ENCODE data around the gene CYP4F3.

Gene CYP4F3

DNA sequence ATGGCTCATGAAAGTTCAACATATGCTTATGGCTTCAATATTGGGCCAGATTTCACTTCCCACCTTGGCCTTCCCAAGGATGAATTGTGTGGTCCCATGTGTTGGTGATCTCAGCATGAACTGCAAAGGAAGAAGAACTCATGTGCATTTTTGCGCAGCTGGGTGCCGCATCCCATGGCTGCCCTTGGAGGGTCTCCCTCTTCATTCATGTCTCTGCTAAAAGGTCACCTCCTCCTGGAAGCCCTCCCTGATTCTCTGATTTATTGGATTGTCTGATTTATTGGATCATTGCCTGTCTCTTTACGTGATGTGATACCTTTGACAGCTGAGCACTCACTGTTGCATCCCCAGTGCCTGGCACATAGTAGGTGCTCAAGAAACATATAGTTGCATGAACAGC is 27.4 kb upstream of the CYP4F3 start:
- TF ChIP-seq, protein P1, sequence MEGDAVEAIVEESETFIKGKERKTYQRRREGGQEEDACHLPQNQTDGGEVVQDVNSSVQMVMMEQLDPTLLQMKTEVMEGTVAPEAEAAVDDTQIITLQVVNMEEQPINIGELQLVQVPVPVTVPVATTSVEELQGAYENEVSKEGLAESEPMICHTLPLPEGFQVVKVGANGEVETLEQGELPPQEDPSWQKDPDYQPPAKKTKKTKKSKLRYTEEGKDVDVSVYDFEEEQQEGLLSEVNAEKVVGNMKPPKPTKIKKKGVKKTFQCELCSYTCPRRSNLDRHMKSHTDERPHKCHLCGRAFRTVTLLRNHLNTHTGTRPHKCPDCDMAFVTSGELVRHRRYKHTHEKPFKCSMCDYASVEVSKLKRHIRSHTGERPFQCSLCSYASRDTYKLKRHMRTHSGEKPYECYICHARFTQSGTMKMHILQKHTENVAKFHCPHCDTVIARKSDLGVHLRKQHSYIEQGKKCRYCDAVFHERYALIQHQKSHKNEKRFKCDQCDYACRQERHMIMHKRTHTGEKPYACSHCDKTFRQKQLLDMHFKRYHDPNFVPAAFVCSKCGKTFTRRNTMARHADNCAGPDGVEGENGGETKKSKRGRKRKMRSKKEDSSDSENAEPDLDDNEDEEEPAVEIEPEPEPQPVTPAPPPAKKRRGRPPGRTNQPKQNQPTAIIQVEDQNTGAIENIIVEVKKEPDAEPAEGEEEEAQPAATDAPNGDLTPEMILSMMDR (IDR thresholded peaks at IDR 0.05; ENCODE audit: low read depth, low read length), result no peak
- H3K4me3 ChIP-seq (ENCODE audit: low read depth, low read length), result no peak overlapping the region
- in situ Hi-C loops (cut with HindIII; ENCODE audit: low sequenced_read_pairs), result no loop called here
- no peak for DNase-seq (ENCODE audit: low read depth, low spot score)

DNA sequence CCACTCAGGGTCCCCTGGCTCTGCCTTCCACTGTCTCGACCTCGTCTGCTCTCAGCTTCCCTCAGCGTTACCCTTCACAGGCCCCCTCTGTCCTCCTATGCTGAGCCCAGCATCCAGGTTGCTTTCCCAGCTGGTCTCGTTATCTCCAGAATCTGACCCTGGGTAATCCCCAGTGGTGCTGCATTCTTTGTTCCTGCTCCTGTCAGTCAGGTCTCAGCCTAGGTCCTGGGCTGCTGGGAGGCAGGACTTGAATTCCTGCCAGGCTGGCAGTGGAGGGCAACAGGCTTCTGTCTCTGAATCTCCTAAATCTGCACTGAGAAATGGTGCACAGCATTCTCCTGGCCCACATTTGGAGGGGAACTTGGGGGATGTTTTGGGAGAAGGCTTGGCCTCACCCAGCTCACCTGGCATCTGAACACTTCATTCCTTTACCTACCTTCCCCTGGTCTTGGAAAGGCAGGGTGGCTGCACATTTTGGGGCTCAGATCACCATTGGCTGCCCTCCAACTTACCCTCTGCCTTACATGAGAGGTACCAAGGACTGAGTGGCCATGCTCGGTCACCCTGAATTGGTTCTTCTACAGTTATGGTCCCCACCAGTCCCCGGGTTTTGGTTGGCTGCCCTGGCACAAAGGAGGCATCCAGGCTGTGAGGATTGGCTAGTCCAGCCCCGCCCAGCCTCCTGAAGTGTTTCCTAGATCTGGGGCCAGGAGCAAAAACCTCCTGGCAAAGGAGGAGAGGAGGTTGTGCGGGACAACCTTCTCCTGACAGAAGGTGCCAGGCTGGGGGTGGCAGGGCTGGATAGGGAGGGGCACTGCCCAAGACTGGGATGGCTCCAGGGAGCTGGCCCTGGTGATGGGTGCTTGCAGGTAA is 26.0 kb upstream of the CYP4F3 start, which contains the start of gene CYP4F8:
TSS of gene CYP4F8 (plus strand) at position 712 of the 873 bp plus-strand sequence. CDS start 399 bp downstream, outside the sequence.
- DNase-seq (ENCODE audit: low read depth, low spot score), result no peak
- no peak within 1 kb of the TSS for H3K4me3 ChIP-seq (ENCODE audit: low read depth, low read length)
- TF ChIP-seq, protein P1 (IDR thresholded peaks at IDR 0.05; ENCODE audit: low read depth, low read length), result no peak
- in situ Hi-C loops (cut with HindIII; ENCODE audit: low sequenced_read_pairs), result no loop called here

DNA sequence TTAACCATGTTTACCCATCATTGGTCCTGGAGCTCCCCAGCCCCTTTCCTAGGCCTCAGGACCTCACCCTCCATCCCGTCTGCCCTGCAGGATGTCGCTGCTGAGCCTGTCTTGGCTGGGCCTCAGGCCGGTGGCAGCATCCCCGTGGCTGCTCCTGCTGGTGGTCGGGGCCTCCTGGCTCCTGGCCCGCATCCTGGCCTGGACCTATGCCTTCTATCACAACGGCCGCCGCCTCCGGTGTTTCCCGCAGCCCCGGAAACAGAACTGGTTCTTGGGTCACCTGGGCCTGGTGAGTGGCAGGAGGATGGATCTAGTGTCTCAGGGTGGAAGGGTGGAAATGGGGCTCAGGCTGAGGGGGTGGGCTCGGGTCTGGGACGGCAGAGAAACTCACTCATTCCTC is 25.2 kb upstream of the CYP4F3 start:
- in situ Hi-C loops (cut with HindIII; ENCODE audit: low sequenced_read_pairs), result no loop called here

DNA sequence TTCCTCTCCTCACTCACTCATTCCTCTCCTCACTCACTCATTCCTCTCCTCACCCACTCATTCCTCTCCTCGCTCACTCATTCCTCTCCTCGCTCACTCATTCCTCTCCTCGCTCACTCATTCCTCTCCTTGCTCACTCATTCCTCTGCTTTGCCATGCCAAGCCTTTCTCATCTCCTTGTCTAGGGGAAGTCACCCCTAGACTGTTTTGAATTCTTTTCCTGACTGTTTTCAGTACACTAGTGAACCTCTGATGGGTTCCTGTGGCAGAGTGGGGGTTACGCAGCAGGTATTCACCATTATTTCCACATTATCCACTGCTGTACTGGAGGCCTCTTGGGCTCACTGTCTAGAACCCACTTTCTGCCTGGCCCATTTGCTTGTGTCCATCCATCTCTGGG is 24.5 kb upstream of the CYP4F3 start:
- in situ Hi-C loops (cut with HindIII; ENCODE audit: low sequenced_read_pairs), result no loop called here
- TF ChIP-seq, protein P1 (IDR thresholded peaks at IDR 0.05; ENCODE audit: low read depth, low read length), result no peak
- H3K4me3 ChIP-seq (ENCODE audit: low read depth, low read length), result no peak overlapping the region
- no peak for DNase-seq (ENCODE audit: low read depth, low spot score)

More for the DNA sequence above, 25.2 kb upstream of the CYP4F3 start:
- H3K4me3 ChIP-seq (ENCODE audit: low read depth, low read length), result no peak overlapping the region
- TF ChIP-seq, protein P1 (IDR thresholded peaks at IDR 0.05; ENCODE audit: low read depth, low read length), result no peak
- no peak for DNase-seq (ENCODE audit: low read depth, low spot score)

DNA sequence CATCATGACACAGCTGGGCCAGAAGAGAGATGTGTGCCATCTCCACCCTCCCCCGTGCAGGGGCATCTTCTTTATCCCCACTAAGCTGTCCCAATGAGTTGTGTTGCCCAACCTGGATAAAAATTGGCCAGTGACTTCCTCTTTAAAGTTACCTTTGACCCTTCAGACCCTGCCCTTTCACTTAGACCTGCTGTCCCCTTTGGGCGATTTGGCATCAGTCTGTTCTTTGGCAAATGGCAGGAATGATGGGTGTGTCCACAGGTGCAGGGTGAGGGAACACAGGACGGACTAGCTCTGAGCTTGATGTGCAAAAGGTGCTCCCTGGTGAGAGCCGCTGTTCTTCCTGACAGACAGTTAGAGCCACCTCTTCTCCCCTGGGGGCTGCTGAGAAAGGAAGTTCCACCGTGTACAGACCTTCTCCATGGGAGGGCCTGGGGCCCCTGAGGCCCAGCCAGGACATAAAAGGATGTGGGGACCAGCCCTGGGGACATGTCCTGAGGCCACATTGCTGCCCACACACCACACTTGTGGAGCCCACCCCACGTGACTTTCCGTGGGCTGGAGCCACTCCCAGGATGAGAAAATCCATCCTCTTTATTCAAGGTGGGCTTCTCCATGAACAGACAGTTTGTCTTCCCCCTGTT is 23.9 kb upstream of the CYP4F3 start:
- in situ Hi-C loops (cut with HindIII; ENCODE audit: low sequenced_read_pairs), result no loop called here
- TF ChIP-seq, protein P1 (IDR thresholded peaks at IDR 0.05; ENCODE audit: low read depth, low read length), result no peak
- no peak overlapping the region for H3K4me3 ChIP-seq (ENCODE audit: low read depth, low read length)
- no peak for DNase-seq (ENCODE audit: low read depth, low spot score)

DNA sequence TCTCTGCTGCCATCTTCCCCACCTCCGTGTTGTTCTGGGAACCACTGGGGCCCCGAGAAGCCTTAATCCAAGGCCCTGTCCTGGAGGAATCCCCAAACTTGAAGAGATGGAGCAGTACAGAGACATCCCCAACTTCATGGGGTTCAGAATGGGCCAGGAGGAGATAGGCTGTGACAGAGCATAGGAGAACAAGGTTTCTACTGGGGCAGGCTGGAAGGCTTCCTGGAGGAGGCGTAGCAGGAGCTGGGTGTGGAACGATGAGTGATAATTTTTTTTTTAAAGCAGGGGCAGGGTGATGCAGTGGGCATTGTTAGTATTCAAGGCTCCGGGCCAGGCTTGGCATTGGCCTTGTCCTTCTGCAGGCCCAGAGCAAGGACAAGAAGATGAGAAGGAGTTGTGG is 22.4 kb upstream of the CYP4F3 start:
- no peak for DNase-seq (ENCODE audit: low read depth, low spot score)
- TF ChIP-seq, protein P1 (IDR thresholded peaks at IDR 0.05; ENCODE audit: low read depth, low read length), result no peak
- no peak overlapping the region for H3K4me3 ChIP-seq (ENCODE audit: low read depth, low read length)
- in situ Hi-C loops (cut with HindIII; ENCODE audit: low sequenced_read_pairs), result no loop called here
